ENCODE results near the gene OPTN. TPM values are rescaled to one million over a fixed set of nuclear protein-coding genes. Genes with fewer than 3 reads are reported as not detected.

Gene OPTN
- total RNA-seq, 1 donor from 2014 or later = 116 TPM

DNA sequence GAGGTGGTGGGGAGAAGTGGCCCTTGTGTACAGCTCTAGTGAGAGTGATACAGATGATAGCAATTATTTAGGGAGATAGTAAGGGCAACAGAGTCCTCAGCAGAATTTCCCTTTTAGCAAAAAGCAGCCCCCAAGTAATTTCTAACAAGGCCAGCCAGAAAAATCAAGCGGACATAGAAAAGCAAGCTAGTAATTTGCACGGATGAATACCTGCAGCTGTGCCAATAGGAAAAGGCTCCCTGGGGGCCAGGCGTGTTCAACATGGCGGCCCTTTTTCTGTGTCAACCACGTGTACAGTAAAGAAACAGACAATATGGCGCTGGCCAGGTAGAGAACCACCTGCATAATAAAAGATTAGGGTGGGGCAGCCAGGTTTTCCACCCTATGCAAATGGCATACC, 68.8 kb downstream of the OPTN start:
- DNase-seq (ENCODE audit: low spot score) = no peak

DNA sequence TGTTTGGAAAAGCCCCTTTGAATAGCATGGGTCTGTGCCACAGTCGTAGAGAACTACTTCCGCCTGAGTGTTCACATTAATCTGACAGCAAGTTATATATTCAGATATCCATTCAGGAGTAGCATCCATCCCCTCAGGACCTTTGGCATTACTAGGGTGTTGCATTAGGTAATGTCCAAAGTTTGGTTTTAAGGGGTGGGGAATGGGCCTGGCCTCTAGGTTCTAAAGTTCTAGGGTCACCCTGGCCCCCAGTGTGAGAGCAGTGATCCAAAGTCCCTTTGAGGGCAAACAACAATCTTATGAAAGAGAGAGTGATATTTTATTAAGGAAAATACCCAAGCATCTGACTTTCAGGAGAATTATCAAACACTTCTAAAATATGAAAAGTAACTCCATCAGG, 73.7 kb downstream of the OPTN start:
- no peak for DNase-seq (ENCODE audit: low spot score)

DNA sequence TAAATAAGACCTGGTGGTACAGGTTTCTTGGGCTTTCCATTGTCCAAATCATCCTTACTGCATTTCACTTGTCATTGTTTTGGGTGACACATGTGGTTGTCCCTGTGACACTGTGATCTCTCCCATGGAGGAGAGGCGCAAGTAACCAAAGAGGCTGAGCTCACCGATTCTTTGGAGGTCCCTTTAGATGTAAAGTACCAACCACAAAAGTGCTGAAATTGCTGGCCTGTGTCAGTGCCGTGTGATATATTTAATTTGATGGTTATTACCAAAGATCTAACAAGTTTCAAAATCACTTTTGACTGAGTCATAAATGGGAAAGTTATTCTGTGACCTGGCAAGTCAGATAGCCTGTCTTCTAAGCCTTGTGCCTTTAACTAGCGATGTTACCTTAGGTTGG, 80.8 kb downstream of the OPTN start:
- DNase-seq (ENCODE audit: low spot score) = no peak

DNA sequence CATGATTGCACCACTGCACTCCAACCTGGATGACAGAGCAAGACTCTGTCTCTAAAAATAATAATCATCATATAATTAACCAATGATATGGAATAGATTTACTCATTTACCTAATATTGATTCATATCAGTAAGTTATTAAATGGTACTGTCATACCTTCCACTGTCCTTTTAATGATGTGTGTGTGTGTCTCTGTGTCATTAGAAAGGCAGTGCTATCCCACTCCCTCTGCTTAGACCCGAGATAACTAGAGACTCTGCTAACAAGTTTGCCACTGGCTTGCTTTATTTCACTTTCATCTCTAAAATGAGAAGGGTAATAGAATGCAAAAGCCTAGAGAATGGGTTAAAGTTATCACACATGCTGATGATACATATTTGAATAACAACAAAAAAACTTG, 82.5 kb downstream of the OPTN start:
- DNase-seq (ENCODE audit: low spot score) = no peak

DNA sequence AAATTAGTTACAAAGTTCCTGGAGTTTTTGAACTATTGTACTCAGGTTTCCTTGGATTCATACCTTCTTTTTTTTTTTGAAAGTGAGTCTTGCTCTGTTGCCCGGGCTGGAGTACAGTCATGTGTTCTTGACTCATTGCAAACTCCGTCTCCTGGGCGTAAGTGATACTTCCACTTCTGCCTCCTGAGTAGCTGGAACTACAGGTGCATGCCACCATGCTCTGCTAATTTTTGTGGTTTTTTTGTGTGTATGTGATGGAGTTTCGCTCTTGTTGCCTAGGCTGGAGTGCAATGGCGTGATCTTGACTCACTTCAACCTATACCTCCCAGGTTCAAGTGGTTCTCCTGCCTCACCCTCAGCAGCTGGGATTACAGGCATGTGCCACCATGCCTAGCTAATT, 83.7 kb downstream of the OPTN start:
- no peak for DNase-seq (ENCODE audit: low spot score)

DNA sequence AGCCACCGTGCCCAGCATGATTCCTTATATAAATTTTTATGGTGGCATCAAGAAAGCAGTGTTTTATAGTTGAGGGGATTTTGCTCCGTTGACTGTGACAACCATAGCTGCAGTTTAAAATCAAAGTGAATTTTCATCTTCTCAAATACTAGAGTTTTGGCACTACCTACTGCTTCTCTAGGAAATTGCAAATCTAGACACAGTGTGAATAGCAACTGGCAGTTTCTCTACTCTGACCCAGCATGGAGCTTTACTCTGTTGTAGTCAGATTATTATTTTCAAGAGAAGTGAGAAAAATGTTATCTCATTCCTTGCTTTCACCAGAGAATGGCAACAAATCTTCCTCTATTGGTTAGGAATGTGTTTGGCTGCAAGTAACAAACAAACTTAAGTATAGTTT, 84.3 kb downstream of the OPTN start:
- no peak for DNase-seq (ENCODE audit: low spot score)

DNA sequence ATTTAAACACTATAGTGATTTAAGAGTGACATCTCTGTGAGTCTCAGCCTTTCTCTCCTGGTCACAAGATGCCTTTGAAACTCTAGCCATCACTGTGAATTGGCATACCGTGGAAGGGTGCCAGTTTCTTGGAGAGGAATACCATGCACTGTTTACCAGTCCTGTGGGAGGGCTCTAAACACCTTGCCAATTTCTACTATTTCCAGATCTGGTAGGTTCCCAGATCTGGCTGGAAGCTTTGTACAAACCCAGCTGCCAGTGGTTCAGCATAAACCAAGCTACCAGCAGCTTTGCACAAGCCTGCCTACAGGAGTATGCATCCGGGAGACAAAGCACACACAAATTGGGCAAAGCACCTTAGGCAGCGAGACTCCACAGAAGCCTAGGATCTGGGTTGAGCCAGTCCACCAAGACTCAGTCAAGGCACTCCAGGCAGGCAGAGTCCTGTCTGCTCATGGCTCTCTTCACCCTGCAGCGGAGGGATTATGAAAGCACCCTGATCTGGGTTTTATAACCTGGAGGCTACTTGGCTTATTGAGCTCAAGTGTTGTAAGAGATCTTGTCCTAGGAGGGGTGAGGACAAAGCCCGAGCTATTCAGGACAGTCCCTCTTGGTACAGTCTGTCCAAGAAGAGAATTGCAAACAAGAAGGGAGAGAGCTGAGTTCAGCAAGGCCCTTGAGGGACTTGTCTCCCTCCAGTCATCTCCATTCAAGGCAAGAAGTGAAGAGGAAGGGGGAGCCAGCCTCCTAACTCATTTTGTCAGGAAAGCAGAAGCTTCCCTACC, 85.0 kb downstream of the OPTN start:
- no peak for DNase-seq (ENCODE audit: low spot score)

DNA sequence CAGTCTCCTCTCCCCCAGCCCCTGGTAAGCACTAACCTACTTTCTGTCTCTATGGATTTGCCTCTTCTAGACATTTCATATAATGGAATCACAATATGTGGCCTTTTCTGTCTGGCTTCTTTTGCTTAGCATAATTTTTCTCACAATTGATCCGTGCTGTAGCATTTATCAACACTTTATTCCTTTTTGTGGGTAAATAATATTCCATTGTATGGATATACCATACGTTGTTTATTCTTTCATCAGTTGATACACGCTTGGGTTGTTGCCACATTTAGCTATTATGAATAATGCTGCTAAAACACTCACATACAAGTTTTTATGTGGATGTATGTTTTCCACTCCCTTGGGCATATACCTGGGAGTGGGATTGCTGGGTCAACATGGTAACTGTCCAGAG, 87.2 kb downstream of the OPTN start:
- no peak for DNase-seq (ENCODE audit: low spot score)

Other genes starting within 250 kb of the OPTN start
- gene CCDC3, start 98.5 kb upstream of the OPTN start, total RNA-seq = 122 TPM
- gene MCM10, start 61.4 kb downstream of the OPTN start, total RNA-seq = 1.2 TPM
- gene UCMA, start 134.2 kb downstream of the OPTN start, total RNA-seq = not detected
- gene PHYH, start 199.9 kb downstream of the OPTN start, total RNA-seq = 44.1 TPM
- gene SEPHS1, start 248.1 kb downstream of the OPTN start, total RNA-seq = 38.0 TPM

Measured in mesenteric fat pad (tissue), 1 donor.